ENCODE results near the gene CPNE2.

Gene CPNE2

GRCh38 chr16:57115514-57116182 is 23.3 kb downstream of the CPNE2 start:
- no peaks in the 10 kb centered on the region for H3K27me3 Mint-ChIP-seq
- H3K9me3 Mint-ChIP-seq (ENCODE audit: low read depth), result no peaks in the 10 kb centered on the region
- H3K4me3 Mint-ChIP-seq, result no peak overlapping the region
- no peaks in the 10 kb centered on the region for H3K36me3 Mint-ChIP-seq
- no peaks in the 10 kb centered on the region for H3K4me1 Mint-ChIP-seq (ENCODE audit: low read depth)
- no peak overlapping the region for H3K27ac Mint-ChIP-seq

DNA sequence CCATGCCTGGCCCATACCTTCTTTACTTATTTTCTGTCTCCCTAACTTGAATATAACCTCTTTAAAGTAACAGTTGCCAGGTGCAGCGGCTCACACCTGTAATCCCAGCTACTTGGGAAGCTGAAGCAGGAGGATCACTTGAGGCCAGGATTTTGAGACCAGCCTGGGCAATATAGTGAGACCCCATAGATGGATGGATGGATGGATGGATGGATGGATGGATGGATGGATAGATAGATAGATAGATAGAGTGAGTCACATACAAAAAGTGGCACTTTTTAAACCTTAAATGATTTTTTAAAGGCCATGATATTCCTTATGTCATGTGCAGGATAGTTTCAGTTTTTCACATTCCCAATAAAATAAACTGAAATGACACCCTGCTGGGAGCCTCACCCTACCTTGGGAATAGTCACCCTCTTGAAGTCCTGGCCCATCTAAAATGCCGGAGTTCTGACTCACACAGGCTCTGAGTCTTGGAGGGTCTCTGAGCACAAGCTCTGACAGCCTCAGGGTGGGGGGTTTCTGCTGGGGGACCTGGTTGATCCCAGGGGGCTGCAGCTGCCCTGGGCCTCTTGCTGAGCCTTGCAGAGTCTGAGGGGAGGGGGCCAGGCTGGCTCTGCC is 26.2 kb downstream of the CPNE2 start:
- Mint-ChIP-seq H3K27ac (no peak overlapping the region), H3K4me1 (ENCODE audit: low read depth) (peaks cover 8% of the 10 kb centered on the region), H3K9me3 (ENCODE audit: low read depth) (no peaks in the 10 kb centered on the region)

GRCh38 chr16:57123216-57123973 is 31.0 kb downstream of the CPNE2 start:
- H3K27ac Mint-ChIP-seq, result peak overlapping the region; percentile 69
- peaks cover 51% of the 10 kb centered on the region for H3K4me1 Mint-ChIP-seq (ENCODE audit: low read depth)
- no peaks in the 10 kb centered on the region for H3K9me3 Mint-ChIP-seq (ENCODE audit: low read depth)
- H3K27me3 Mint-ChIP-seq, result no peaks in the 10 kb centered on the region
- peak overlapping the region; percentile 55 for H3K4me3 Mint-ChIP-seq
- H3K36me3 Mint-ChIP-seq, result no peaks in the 10 kb centered on the region

More for the DNA sequence above, 26.2 kb downstream of the CPNE2 start:
- Mint-ChIP-seq H3K27me3 (no peaks in the 10 kb centered on the region), H3K4me3 (no peak overlapping the region), H3K36me3 (no peaks in the 10 kb centered on the region)

GRCh38 chr16:57123974-57124674 is 31.7 kb downstream of the CPNE2 start:
- Mint-ChIP-seq H3K4me3 (peak overlapping the region; percentile 55), H3K9me3 (ENCODE audit: low read depth) (no peaks in the 10 kb centered on the region), H3K36me3 (no peaks in the 10 kb centered on the region), H3K27me3 (no peaks in the 10 kb centered on the region), H3K27ac (peak overlapping the region; percentile 69), H3K4me1 (ENCODE audit: low read depth) (peaks cover 58% of the 10 kb centered on the region)

- H3K27me3 Mint-ChIP-seq, result no peaks in the 10 kb centered on the region
- peaks cover 67% of the 10 kb centered on the region for H3K4me1 Mint-ChIP-seq (ENCODE audit: low read depth)
- peak overlapping the region; percentile 41 for H3K27ac Mint-ChIP-seq
These were observed 33.0 kb downstream of the CPNE2 start for GRCh38 chr16:57125376-57125775.

GRCh38 chr16:57125969-57126368 is 33.6 kb downstream of the CPNE2 start:
- no peaks in the 10 kb centered on the region for H3K9me3 Mint-ChIP-seq (ENCODE audit: low read depth)
- H3K27ac Mint-ChIP-seq, result peak overlapping the region; percentile 46
- H3K36me3 Mint-ChIP-seq, result no peaks in the 10 kb centered on the region
- no peaks in the 10 kb centered on the region for H3K27me3 Mint-ChIP-seq
- peaks cover 73% of the 10 kb centered on the region for H3K4me1 Mint-ChIP-seq (ENCODE audit: low read depth)
- H3K4me3 Mint-ChIP-seq, result no peak overlapping the region

More at GRCh38 chr16:57125376-57125775, 33.0 kb downstream of the CPNE2 start:
- Mint-ChIP-seq H3K36me3 (no peaks in the 10 kb centered on the region), H3K4me3 (no peak overlapping the region), H3K9me3 (ENCODE audit: low read depth) (no peaks in the 10 kb centered on the region)

GRCh38 chr16:57126411-57126810 is 34.0 kb downstream of the CPNE2 start:
- Mint-ChIP-seq H3K27me3 (no peaks in the 10 kb centered on the region), H3K9me3 (ENCODE audit: low read depth) (no peaks in the 10 kb centered on the region)

GRCh38 chr16:57127037-57127763 is 34.8 kb downstream of the CPNE2 start:
- Mint-ChIP-seq H3K27ac (peak overlapping the region; percentile 87), H3K36me3 (no peaks in the 10 kb centered on the region), H3K4me3 (peak overlapping the region; percentile 25), H3K27me3 (no peaks in the 10 kb centered on the region), H3K4me1 (ENCODE audit: low read depth) (peaks cover 84% of the 10 kb centered on the region), H3K9me3 (ENCODE audit: low read depth) (no peaks in the 10 kb centered on the region)

More at GRCh38 chr16:57126411-57126810, 34.0 kb downstream of the CPNE2 start:
- peak overlapping the region; percentile 87 for H3K27ac Mint-ChIP-seq
- H3K4me3 Mint-ChIP-seq, result no peak overlapping the region
- H3K4me1 Mint-ChIP-seq (ENCODE audit: low read depth), result peaks cover 77% of the 10 kb centered on the region
- no peaks in the 10 kb centered on the region for H3K36me3 Mint-ChIP-seq

- Mint-ChIP-seq H3K4me1 (ENCODE audit: low read depth) (peaks cover 90% of the 10 kb centered on the region), H3K27me3 (no peaks in the 10 kb centered on the region), H3K4me3 (peak overlapping the region; percentile 25), H3K36me3 (no peaks in the 10 kb centered on the region), H3K9me3 (ENCODE audit: low read depth) (no peaks in the 10 kb centered on the region), H3K27ac (peak overlapping the region; percentile 87)
These were observed 35.5 kb downstream of the CPNE2 start for GRCh38 chr16:57127836-57128235.

- peak overlapping the region; percentile 100 for H3K27ac Mint-ChIP-seq
- H3K36me3 Mint-ChIP-seq, result no peaks in the 10 kb centered on the region
- H3K9me3 Mint-ChIP-seq (ENCODE audit: low read depth), result no peaks in the 10 kb centered on the region
- H3K4me1 Mint-ChIP-seq (ENCODE audit: low read depth), result peaks cover 87% of the 10 kb centered on the region
- H3K4me3 Mint-ChIP-seq, result peak overlapping the region; percentile 91
- H3K27me3 Mint-ChIP-seq, result no peaks in the 10 kb centered on the region
These were observed 36.5 kb downstream of the CPNE2 start for GRCh38 chr16:57128771-57129389.

DNA sequence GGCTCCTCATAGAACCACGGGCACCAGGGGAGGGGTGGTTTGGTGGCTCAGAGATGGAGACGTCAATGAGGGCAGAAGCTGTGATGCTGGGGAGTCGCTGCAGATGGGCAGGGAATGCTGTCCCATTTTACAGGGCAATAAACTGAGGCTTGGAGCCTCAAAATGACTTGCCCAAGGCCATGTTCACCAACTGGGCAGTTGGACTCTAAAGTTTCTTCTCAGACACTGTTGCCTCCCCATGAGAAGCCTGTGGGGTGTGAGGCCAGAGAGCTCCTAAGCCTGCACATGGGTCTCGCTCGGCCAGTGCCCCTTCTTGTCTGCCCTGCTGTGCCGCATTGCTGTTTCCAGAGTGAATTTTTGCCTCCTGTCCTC is 38.6 kb downstream of the CPNE2 start:
- no peaks in the 10 kb centered on the region for H3K36me3 Mint-ChIP-seq
- peaks cover 85% of the 10 kb centered on the region for H3K4me1 Mint-ChIP-seq (ENCODE audit: low read depth)
- H3K27me3 Mint-ChIP-seq, result no peaks in the 10 kb centered on the region
- peak overlapping the region; percentile 58 for H3K4me3 Mint-ChIP-seq
- H3K9me3 Mint-ChIP-seq (ENCODE audit: low read depth), result no peaks in the 10 kb centered on the region
- peak overlapping the region; percentile 95 for H3K27ac Mint-ChIP-seq

DNA sequence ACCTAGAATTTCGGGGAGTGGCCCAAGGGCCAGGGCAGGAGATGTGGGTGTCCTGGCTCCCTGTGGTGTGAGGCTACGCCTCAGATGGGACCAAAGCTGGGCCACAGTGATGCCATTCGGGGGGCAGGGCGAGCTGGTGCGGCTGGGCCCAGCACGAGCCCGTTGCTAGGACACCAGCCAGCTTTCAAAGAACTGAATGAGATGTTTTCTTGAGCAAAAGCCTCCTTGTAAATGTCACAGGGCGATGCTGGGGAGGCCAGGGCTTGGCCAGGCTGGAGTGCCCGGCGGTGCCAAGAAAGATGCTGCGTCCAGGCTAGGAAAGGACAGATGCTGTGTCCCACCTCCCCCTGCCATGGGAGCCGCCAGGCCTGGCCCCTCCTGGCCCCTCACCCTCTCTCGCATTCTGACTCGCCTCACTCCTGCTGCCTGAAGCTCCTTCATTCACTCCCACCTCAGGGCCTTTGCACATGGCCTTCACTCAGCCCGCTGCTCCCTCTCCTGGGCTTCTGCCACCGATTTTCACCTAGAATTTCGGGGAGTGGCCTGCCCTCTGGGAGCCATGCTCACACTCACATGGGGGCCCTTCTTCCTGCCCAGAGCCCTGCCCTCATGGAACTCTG is 39.1 kb downstream of the CPNE2 start:
- Mint-ChIP-seq H3K36me3 (no peaks in the 10 kb centered on the region), H3K4me1 (ENCODE audit: low read depth) (peaks cover 84% of the 10 kb centered on the region), H3K27ac (peak overlapping the region; percentile 95), H3K4me3 (peak overlapping the region; percentile 32), H3K9me3 (ENCODE audit: low read depth) (no peaks in the 10 kb centered on the region), H3K27me3 (no peaks in the 10 kb centered on the region)

DNA sequence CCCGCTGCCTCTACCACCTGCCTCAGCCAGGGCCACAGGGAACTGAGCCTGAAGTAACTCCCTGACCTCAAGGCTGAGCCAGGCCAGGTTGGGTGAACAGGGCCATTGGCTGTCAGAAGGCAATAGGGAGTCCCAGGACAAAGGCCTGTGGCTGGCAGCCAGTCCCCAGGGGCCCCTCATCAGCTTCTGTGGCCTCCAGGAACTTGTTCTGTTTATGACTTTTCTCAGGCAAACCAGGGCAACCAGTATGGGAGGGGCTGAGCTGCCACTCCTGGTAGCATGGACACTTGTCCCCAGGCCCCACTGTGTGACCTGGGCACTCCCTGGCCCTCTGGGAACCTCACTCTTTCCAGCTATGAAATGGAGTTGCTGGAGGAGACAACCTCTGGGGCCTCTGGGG is 40.1 kb downstream of the CPNE2 start:
- peaks cover 74% of the 10 kb centered on the region for H3K4me1 Mint-ChIP-seq (ENCODE audit: low read depth)
- H3K9me3 Mint-ChIP-seq (ENCODE audit: low read depth), result no peaks in the 10 kb centered on the region
- H3K36me3 Mint-ChIP-seq, result no peaks in the 10 kb centered on the region
- H3K4me3 Mint-ChIP-seq, result no peak overlapping the region
- peak overlapping the region; percentile 95 for H3K27ac Mint-ChIP-seq
- no peaks in the 10 kb centered on the region for H3K27me3 Mint-ChIP-seq
